T follicular helper cell (primary cell): ENCODE data around the gene FEN1.

ENCODE experiments used
- DNase-seq: peaks from one replicate; pipeline ENCODE4 v3.0.0-alpha.2; 2020; ENCODE audit warnings: low read depth

The FEN1 gene

GRCh38 chr11:61775606-61776554, 16.8 kb upstream of the FEN1 start:
- no peak for DNase-seq

- DNase-seq: peak; percentile 37
Observed at GRCh38 chr11:61776561-61777075, 16.1 kb upstream of the FEN1 start.

DNA sequence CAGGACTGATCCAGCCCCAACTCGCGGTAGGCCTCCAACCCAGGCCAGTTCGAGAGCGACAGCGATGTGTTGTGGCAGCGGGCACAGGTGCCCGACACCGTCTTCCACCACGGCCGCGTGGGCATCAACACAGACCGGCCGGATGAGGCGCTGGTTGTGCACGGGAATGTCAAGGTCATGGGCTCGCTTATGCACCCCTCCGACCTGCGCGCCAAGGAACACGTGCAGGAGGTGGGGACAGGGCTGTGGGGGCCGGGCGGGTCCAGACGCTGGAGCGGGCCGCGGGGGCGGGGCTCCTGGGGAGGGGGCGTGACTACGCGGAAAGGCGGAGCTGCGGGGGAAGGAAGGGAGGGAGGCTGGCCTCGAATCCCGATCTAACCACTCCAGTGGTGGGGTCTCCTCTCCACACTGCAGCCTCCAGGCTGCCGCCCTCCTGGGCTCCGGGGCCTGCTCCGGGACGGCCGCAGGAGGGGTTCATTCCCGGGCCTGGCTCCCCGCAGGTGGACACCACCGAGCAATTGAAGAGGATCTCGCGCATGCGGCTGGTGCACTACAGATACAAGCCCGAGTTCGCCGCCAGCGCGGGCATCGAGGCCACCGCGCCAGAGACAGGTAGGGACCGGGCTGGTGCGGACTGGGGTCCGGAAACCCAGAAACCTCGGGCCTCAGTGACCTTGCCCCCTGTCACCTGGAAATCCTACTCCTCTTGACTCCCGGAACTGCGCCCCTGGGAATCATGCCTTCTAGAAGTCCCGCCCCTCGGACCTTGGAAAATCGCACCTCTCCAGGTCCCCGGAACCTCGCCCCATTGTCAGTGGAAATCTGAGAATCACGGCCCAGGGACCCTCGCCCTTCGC, 15.2 kb upstream of the FEN1 start:
- peak; percentile 55 for DNase-seq

DNA sequence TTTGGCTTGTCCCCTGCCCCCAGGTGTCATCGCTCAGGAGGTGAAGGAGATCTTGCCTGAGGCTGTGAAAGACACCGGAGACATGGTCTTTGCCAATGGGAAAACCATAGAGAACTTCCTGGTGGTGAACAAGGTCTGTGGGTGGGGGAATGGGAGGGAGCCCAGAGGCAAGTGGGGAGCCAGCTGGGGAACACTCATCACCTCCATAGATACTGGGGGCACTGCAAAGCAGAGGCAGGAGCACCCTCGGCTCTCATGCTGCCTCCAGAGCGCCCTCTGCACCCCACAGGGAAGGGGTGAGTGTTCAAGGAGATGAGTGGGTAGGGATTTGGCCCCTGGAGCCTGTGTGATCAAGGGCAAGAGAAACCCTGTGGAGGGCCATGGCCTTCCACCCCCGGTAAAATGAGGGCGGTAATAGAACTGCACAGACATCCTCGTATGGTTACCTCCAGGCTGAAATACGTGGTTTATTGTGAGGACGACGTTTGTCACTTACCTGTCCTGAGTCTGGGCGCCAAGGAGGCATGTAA, 14.3 kb upstream of the FEN1 start:
- DNase-seq: no peak

DNA sequence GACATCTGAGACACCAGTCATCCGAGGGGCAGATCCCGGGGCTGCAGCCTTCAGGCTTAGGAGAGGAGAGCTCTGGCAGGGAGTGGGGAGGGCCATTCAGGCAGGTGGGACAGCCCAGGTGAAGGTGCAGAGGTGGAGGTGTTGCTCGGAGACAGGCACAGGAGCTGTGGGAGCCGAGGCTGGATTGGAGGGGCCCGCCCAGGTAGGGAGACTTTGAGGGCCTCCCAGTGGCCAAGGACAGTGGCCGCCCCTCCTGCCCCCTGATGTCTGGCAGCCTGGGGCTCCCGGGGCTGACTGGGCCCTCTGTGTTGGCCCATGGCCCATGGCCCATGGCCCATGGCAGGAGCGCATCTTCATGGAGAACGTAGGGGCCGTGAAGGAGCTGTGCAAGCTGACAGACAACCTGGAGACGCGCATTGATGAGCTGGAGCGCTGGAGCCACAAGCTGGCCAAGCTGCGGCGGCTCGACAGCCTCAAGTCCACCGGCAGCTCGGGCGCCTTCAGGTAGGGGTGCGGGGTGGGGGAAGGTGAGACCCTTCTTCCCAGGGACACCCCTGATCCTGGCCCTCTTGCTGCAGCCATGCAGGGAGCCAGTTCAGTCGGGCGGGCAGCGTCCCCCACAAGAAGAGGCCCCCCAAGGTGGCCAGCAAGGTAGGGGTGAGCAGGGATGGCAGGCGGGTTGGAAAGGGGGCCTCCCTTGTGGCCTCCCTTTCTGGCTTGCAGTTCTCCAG, 13.6 kb upstream of the FEN1 start:
- no peak for DNase-seq

- DNase-seq: no peak
Observed at GRCh38 chr11:61779666-61780525, 12.8 kb upstream of the FEN1 start.

GRCh38 chr11:61780581-61781162, 12.0 kb upstream of the FEN1 start:
- no peak for DNase-seq

GRCh38 chr11:61781585-61781984, 11.1 kb upstream of the FEN1 start:
- no peak for DNase-seq

DNA sequence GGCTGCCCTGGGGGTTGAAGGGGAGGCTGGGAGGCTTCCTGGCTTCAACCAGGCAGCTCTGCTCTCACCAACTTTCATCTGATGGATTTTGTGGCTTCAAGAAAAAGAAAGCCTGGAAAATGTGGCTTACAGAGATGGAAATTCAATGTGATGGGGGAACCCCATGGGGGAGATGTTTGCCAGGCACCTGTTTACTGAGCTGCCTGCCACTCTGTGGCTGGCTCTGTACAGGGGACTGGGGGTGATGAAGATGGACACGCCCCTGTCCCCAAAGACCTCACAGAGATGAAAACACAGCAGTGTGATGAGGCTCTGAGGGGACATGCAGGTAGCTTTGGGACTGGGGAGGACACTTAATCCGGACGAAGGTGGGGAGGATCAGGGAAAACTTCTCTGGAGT, 10.4 kb upstream of the FEN1 start:
- DNase-seq: no peak

- no peak for DNase-seq
Observed at GRCh38 chr11:61782841-61783240, 9.9 kb upstream of the FEN1 start.

DNA sequence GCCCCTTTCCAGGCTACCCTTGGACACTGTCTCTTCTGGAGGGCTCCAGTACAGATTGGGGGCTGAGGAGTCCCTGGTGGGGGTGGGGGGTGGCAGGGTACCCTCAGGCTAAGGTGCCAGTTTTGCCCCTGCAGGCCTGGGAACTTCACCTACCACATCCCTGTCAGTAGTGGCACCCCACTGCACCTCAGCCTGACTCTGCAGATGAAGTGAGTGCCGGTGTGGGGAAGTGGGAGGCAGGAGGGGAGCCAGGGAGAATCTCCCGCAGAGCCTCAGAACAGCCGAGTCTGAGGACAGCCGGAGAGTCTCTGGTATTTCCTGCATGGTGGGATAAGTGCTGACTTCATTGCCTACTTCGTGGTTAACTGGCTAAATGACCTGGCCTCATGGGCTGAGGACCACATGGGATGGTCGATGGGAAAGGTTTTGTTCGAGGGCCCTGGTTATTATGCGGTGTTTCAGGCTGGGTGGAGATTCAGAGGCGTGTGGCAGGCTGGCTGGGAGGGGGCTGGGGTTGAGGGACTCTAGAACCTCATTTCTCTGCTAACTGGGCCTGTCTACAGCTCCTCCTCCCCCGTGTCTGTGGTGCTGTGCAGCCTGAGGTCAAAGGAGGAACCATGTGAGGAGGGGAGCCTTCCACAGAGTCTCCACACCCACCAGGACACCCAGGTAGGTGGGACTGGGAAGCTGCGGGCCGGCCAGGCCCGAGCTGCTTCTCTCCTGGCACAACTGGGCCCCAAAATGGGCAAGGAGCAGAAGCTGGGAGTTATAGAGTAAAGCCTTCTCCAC, 8.8 kb upstream of the FEN1 start:
- DNase-seq: no peak

- DNase-seq: no peak
Observed at GRCh38 chr11:61784506-61784805, 8.3 kb upstream of the FEN1 start.

DNA sequence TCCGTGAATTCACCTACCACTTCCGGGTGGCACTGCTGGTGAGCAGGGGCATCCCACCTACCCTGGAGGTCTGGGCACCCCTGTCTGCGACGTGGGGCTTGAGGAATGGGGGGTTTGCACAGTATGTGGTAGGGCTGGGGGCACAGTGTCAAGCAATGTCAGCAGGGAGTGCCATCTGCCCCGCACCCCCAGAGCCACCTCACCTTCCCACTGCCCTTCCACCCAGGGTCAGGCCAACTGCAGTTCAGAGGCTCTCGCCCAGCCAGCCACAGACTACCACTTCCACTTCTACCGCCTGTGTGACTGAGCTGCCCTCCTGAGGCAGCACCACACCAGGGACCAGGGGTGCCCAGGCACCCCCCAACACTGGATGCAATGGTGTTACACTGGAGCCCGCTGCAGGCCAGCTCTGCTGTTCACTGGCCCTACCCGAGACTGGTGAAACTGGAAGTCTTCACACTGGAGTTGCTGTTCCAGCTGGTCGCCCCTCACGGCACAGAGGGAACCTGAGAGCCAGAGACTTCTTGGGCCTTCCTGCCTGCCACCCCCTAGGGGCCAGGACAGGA, 6.8 kb upstream of the FEN1 start:
- DNase-seq: no peak

DNA sequence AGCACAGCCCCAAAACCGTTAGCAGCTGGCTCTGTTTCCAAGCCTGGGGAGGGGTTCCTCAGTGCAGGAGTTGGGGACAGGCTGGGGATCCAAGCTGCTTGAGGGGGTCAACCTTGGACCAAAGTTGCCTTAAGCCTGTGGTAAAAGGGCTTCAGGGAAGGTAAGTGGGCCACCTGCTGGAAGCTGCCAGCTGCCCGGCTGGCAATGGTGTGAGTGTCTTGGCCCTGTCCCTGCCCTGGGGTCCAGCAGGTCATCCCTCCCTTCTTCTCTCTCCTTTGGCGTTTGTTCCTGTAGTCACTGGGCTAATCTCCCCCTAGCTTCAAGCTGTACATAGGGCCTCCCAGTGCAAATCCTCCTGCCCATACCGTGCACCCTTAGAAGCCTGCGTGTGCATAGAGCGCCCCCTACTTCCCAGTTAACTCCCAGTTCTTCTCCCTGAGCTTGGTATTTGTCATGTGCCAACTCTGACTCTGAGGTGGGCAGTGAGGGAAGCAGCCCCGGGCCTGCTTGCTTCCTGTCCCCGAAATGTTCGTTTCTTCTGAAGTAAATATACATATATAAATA, 4.7 kb upstream of the FEN1 start:
- no peak for DNase-seq

GRCh38 chr11:61791737-61792309, 888 bp upstream of the FEN1 start:
- DNase-seq: no peak

DNA sequence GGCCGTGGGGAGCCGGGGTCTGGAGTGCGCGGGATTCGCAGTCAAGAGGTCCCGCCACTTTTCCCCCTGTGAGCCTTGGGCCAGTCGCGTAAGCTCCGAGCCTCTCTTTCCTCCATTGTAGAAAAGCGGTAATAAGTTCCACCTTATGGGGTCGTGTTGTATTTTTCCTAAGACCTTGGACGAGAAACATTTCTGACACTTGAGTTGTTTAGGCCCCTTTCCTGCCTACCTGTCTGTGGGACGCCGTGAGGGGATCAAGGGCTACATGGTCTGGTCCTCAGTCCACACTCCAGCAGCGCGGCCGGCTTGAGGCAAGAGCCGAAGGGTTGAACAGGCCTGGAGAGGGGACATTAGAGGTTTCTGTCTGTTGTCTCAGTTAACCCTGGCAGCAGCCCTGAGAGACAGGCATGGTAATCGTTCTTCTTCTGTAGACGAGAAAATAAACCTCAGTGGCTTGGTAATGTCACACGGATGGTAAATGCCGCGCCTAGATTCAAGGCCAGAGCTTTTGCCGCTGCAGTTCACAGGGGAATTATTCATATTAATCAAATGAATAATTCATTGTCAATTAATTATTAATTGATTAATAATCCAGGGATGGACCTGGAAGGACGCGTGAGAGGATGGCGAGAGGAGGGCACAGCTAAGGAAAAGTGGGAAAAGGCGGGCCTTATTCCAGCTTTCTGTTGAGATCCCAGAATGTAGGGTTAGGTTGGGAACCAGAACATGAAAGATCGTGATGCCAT, 545 bp downstream of the FEN1 start:
- DNase-seq: no peak

DNA sequence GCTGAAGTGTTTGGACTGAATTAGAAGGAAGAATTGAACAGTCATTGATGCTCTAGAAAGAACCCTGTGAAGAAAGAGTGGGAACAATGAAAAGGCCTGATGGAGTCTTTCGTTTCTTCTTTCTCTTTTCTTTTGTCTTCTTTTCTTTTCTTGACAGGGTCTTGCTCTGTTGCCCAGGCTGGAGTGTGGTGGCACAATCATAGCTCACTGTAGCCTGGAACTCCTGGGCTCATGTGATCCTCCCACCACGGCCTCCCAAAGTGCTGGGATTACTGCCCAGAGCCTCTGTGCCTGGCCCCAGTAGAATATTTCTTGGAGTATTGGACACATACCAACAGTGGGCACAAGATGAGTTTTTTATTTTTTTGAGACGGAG, 1.1 kb downstream of the FEN1 start:
- DNase-seq: no peak

DNA sequence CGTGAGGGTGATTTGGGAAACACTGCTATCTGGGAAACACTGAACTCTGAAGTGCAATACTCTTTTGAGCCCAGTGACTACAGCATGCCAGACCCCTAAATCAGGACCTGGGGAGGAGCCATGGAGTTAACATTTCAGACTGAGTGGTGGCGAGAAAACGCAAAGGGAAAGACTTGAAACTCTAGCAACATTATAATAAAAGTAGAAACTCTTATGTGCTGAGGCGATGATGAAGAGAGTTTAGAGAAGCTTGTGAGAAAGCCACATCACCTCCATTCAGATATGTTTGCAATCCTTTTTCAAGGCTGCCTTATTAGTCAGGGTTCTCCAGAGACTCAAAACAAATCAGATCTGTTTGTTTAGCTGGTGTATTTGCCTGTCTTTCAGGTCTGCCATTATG, 1.9 kb downstream of the FEN1 start:
- DNase-seq: no peak
